Ectodermal cell (in vitro differentiated cells): Measurements from ENCODE around the gene ACP7.

ENCODE experiments used
- H3K27ac ChIP-seq: 2 replicates; pipeline ENCODE4 v1.7.0; 2013; ENCODE audit warnings: mild to moderate bottlenecking, low read depth, low read length; ENCODE audit not compliant: insufficient read depth, poor library complexity, severe bottlenecking
- H3K27me3 ChIP-seq: 2 replicates; pipeline ENCODE4 v1.7.0; 2013; ENCODE audit warnings: mild to moderate bottlenecking, low read length; ENCODE audit not compliant: insufficient read depth, control insufficient read depth, poor library complexity, severe bottlenecking
- H3K36me3 ChIP-seq: one replicate; pipeline ENCODE4 v1.7.0; 2013; ENCODE audit warnings: low read length; ENCODE audit not compliant: control insufficient read depth, insufficient read depth
- H3K4me1 ChIP-seq: one replicate; pipeline ENCODE4 v1.7.0; 2013; ENCODE audit warnings: low read length; ENCODE audit not compliant: control insufficient read depth, insufficient read depth
- H3K4me3 ChIP-seq: 2 replicates; pipeline ENCODE4 v1.7.0; 2013; ENCODE audit warnings: low read depth, low read length, control low read depth; ENCODE audit not compliant: insufficient read depth
- H3K9me3 ChIP-seq: 2 replicates; pipeline ENCODE4 v1.7.0; 2013; ENCODE audit warnings: mild to moderate bottlenecking, low read length, moderate library complexity; ENCODE audit not compliant: control insufficient read depth
- WGBS, 2 experiments: methylation state at CpG; one replicate each; pipeline ENCODE4 v1.1.7; 2013; ENCODE audit warnings: missing lambda C conversion rate in 2 of 2; 5-methylcytosine and 5-hydroxymethylcytosine counted together

ACP7 gene

DNA sequence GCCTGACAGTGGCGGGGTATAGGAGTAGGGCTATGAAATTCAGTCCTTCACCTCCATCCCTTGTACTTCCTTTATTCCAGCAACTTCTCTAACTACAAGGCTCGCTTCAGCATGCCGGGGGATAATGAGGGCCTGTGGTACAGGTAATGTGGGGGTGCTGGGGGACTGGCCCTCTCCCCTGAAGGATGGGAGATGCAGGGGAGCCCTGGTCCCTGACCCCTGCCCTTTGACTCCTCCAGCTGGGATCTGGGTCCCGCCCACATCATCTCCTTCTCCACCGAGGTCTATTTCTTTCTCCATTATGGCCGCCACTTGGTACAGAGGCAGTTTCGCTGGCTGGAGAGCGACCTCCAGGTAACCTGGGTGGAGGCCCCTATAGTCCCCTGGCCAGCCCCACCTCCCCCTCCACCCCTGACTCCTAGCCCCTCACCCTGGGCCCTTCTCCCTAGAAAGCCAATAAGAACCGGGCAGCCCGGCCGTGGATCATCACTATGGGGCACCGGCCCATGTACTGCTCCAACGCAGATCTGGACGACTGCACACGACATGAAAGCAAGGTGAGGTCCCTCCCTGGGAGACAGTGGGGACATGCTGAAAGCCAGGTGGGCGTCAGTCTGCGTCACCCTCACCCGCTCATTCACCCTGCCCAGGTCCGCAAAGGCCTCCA, 16.5 kb downstream of the ACP7 start:
- H3K36me3 ChIP-seq: no peaks in the 10 kb centered on the region
- H3K27ac ChIP-seq: no peak overlapping the region
- no peaks in the 10 kb centered on the region for H3K4me1 ChIP-seq
- H3K4me3 ChIP-seq: no peak overlapping the region
- H3K27me3 ChIP-seq: peaks cover 18% of the 10 kb centered on the region
- no peaks in the 10 kb centered on the region for H3K9me3 ChIP-seq
- 90 to 91% methylated on average over 18 to 19 of the region's 19 CpGs for WGBS, 2 experiments

DNA sequence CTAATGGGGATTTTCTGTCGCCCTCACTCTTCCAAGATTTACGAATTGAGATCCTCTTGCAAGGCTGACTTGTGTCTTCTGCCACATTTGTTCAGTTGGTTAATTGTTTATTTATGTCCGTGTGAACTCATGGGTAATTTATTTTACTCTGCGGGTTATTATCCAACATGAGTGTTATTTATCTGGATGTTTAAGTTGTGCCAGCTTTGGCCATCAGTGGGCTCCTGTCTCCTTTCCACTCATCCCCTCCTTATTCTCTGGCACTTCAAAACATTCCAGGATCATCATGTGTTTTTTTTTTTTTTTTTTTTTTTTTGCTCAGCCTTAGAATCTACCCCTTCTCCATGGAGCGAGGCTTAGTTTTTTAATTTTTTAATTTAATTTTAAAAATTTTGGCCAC, 19.0 kb downstream of the ACP7 start:
- 68 to 74% methylated on average over 3 to 5 of the region's 5 CpGs for WGBS, 2 experiments
- H3K36me3 ChIP-seq: no peaks in the 10 kb centered on the region

GRCh38 chr19:39104186-39104596, 20.0 kb downstream of the ACP7 start:
- H3K27ac ChIP-seq: no peak overlapping the region
- H3K27me3 ChIP-seq: peaks cover 7% of the 10 kb centered on the region
- no peaks in the 10 kb centered on the region for H3K4me1 ChIP-seq
- 88 to 90% methylated on average over 4 to 5 of the region's 5 CpGs for WGBS, 2 experiments
- no peaks in the 10 kb centered on the region for H3K36me3 ChIP-seq
- no peak overlapping the region for H3K4me3 ChIP-seq
- no peaks in the 10 kb centered on the region for H3K9me3 ChIP-seq

More for the DNA sequence above, 19.0 kb downstream of the ACP7 start:
- no peaks in the 10 kb centered on the region for H3K4me1 ChIP-seq
- no peak overlapping the region for H3K4me3 ChIP-seq
- H3K9me3 ChIP-seq: no peaks in the 10 kb centered on the region
- no peak overlapping the region for H3K27ac ChIP-seq
- H3K27me3 ChIP-seq: peaks cover 18% of the 10 kb centered on the region

GRCh38 chr19:39106194-39106593, 22.0 kb downstream of the ACP7 start:
- H3K36me3 ChIP-seq: no peaks in the 10 kb centered on the region
- H3K9me3 ChIP-seq: no peaks in the 10 kb centered on the region
- H3K4me1 ChIP-seq: no peaks in the 10 kb centered on the region
- no peak overlapping the region for H3K4me3 ChIP-seq
- WGBS, 2 experiments: 87% methylated on average over 7 of the region's 7 CpGs
- H3K27me3 ChIP-seq: no peaks in the 10 kb centered on the region
- no peak overlapping the region for H3K27ac ChIP-seq

DNA sequence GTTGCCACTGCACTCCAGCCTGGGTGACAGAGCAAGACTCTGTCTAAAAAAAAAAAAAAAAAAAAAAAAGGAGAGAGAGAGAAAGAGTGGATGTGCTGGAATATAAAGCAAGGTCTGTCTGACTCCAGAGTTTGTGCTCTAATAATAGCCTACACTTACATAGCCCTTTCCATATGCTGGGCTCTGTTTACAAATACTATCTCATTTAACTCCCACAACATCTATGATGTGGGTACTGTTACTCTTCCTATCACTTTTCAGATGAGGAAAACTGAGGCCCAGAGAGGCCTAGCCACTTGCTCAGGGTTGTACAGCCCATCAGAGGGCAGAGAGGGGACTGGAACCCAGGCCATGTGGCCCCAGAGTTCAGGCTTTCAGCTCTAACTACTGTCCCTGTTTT, 25.5 kb downstream of the ACP7 start:
- Histone ChIP-seq H3K27me3 (no peaks in the 10 kb centered on the region), H3K4me1 (no peaks in the 10 kb centered on the region), H3K27ac (no peak overlapping the region), H3K4me3 (no peak overlapping the region), H3K36me3 (no peaks in the 10 kb centered on the region), H3K9me3 (no peaks in the 10 kb centered on the region)

GRCh38 chr19:39110263-39110967, 26.2 kb downstream of the ACP7 start:
- Histone ChIP-seq H3K9me3 (no peaks in the 10 kb centered on the region), H3K27ac (no peak overlapping the region), H3K27me3 (no peaks in the 10 kb centered on the region), H3K4me1 (no peaks in the 10 kb centered on the region), H3K4me3 (no peak overlapping the region), H3K36me3 (no peaks in the 10 kb centered on the region)
- 24 to 25% methylated on average over 16 of the region's 16 CpGs for WGBS, 2 experiments

GRCh38 chr19:39111593-39112199, 27.5 kb downstream of the ACP7 start:
- Histone ChIP-seq H3K27me3 (no peaks in the 10 kb centered on the region), H3K9me3 (no peaks in the 10 kb centered on the region), H3K4me1 (no peaks in the 10 kb centered on the region), H3K36me3 (no peaks in the 10 kb centered on the region), H3K4me3 (no peak overlapping the region), H3K27ac (no peak overlapping the region)
- 74 to 75% methylated on average over 18 of the region's 18 CpGs for WGBS, 2 experiments

DNA sequence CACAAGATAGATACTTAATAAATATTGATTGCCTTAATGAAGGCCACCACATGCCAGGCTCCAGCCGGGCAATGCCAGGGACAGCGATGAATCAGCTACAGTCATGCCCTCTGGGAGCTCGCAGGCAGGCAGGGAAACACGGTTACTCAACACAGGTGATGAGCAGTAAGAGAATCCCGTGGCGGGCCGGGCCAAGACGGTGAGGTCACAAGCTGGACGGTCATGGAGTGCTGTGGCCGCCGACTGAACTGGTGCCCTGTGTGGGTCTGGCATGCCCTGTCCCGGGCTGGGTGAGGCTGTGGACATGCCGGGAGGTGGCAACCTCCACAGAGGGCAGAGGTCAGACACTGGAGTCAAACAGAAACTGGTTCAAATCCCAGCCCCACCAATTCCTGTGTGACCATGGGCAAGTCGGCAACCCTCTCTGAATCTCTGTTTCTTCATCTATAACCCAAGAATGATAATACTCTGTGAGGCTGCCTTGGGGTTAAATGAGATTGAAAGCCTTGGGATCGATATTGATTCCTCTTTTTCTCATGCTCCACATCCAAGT, 28.2 kb downstream of the ACP7 start:
- H3K36me3 ChIP-seq: no peaks in the 10 kb centered on the region
- no peak overlapping the region for H3K27ac ChIP-seq
- H3K4me1 ChIP-seq: no peaks in the 10 kb centered on the region
- WGBS, 2 experiments: 93% methylated on average over 15 of the region's 15 CpGs
- no peaks in the 10 kb centered on the region for H3K9me3 ChIP-seq
- no peaks in the 10 kb centered on the region for H3K27me3 ChIP-seq
- no peak overlapping the region for H3K4me3 ChIP-seq

DNA sequence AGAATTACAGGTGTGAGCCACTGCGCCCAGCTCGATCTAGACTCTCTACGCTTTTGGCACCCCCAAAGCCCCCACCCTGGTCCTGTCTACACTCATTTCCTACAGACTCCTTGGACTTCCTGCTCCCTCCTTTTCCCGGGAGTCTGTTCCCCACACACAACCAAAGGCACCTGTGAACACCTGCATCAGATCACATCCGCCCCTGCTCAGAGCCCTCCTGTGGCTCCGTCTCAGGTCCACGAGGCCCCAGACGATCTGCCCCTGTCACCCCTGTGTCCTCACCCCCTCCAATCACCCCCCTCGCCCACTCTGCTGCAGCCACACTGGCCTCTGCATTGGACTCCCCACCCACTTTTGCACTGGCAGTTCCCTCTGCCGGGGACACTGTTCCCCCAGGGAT, 29.0 kb downstream of the ACP7 start:
- no peaks in the 10 kb centered on the region for H3K36me3 ChIP-seq
- no peak overlapping the region for H3K4me3 ChIP-seq
- no peaks in the 10 kb centered on the region for H3K27me3 ChIP-seq
- H3K27ac ChIP-seq: no peak overlapping the region
- H3K9me3 ChIP-seq: no peaks in the 10 kb centered on the region
- H3K4me1 ChIP-seq: no peaks in the 10 kb centered on the region
- 86 to 89% methylated on average over 10 of the region's 10 CpGs for WGBS, 2 experiments

DNA sequence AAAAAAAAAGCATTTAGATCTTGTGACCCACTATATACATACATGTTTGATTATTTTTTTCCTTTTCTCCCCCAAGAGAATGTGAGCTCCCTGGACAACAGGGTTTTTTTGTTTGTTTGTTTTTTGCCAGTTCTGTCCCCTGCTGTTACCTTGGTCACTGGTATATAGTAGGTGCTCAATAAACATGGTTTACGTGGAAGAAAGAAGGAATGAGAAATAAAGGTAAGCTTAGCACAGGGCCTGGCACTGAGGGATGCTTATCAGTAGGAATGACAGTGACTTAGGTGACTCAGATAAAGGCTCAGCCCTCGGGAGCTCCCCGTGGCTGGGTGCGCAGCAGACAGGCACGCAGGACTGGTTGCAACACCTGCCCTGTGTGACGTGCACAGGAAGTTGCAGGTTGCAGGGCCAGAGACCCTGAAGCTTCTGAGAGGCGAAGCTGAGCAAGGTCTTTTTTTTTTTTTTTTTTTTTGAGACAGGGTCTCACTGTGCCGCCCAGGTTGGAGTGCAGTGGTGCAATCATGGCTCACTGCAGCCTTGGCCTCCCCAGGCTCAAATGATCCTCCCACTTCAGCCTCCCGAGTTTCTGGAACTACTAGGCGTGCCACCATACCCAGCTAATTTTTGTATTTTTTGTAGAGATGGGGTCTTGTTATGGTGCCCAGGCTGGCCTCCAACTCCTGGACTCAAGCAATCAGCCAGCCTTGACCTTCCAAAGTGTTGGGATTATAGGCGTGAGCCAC, 31.1 kb downstream of the ACP7 start:
- no peaks in the 10 kb centered on the region for H3K27me3 ChIP-seq
- WGBS, 2 experiments: 88% methylated on average over 11 of the region's 11 CpGs
- no peak overlapping the region for H3K27ac ChIP-seq
- H3K9me3 ChIP-seq: no peaks in the 10 kb centered on the region
- H3K4me1 ChIP-seq: no peaks in the 10 kb centered on the region
- H3K36me3 ChIP-seq: no peaks in the 10 kb centered on the region
- no peak overlapping the region for H3K4me3 ChIP-seq
